HG03175 (cell line): ENCODE measurements around the gene TEX30.

ENCODE experiments used
- ATAC-seq: cut with Tn5 transposase; IDR thresholded peaks from one replicate; pipeline ENCODE4 v1.9.1; 2021; ENCODE audit warnings: mild to moderate bottlenecking, moderate library complexity; ENCODE audit not compliant: unreplicated experiment

TEX30 gene

GRCh38 chr13:102779436-102780159, 6.0 kb upstream of the TEX30 start:
- ATAC-seq = no peak

DNA sequence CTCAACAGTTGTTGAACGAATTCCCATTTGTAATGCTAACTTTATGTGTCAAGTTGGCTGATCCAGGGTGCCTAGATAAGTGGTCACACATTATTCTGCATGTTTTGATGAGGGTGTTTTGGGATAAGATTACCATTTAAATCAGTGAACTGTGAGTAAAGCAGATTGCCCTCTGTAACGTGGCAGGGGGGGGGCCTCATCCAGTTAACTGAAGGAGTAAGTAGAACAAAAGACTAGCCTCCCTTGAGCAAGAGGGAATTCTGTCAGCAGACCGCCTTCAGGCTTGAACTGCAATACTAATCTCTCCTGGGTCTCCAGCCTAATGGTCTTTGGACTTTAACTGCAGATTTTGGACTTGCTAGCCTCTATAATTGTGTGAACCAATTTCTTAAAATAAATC, 4.2 kb upstream of the TEX30 start:
- ATAC-seq = no peak

DNA sequence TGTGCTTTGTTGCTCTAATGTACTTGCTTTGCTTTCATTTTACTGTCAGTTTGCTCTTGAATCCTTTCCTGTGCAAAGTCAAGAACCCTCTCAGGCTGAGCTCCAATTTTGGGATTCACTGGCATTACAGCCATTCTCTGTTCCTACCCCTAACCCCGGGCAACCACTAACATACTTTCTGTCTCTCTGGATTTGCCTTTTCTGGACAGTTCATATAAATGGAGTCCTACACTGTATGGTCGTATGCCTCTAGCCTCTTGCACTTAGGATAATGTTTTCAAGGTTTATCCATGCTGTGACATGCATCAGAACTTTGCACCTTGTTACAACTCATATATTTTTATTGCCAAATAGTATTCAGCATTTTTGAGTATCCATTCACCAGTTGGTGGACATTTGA, 2.7 kb upstream of the TEX30 start:
- ATAC-seq = no peak

- no peak for ATAC-seq
Measured at GRCh38 chr13:102774591-102775520, 1.3 kb upstream of the TEX30 start.

DNA sequence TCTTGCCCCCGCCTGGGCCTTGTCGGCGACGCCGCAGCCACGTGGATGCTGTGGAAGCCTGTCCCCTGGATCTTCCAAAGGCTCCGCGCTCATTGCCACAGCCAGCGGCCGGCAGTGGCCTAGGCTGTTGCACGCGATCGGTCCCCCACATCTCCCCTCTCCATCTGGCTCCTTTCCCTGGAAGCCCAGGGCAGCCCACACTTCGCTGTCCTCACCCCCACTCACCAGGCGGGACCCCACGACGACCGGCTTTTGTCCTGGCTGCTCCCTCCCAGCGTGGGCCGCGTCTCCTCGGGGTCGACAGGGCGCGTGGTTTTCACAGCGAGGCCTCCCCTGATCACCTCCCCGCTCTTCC, 605 bp upstream of the TEX30 start:
- no peak for ATAC-seq

DNA sequence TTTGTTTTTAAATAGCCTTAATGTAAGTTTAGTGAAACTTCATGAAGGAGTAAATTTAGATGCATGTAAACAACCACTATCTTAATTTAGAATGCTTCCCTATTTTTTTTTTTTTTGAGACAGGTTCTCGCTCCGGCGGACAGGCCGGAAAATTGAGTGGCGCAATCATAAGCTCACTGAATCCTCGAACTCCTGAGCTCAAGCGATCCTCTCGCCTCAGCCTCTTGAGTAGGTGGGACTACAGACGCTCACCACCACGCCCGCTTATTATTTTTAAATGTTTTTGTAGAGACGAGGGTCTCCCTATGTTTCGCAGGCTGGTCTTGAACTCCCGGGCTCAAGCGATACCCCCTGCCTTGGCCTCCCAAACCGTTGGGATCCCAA, 1.6 kb downstream of the TEX30 start:
- no peak for ATAC-seq

DNA sequence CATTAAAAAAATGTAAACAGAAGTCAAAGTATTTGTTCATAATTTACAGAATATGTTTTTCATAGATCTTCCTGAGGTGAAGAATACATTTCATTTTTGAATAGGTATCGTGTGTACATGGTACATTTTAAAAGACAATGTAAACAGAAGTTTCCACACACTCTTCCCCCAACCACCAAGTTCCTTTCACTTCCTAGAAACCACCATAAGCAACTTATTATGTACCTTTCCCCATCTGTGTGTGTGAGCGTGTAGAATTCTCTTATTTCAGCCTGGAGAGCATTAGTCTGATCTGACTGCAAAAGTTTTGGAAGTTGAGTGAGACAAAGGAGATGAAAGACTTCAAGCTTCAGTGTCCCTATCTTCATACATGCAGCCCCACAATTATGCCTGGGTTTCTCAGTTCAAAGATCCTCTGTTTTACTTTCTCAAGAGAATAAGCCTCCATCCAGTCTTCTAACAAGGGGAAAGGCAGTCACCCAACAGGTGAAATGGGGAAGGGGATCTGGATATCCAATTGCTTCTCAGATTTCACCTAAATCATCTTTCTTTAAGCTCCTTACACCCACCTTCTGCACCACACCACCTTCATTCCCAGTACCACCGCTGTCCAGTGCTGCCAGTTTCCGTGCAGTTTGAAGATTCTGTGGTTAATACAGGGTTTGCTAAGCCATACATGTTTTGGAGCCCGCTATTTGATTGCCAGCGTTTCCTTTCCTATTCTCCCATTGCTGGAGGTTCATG, 2.1 kb downstream of the TEX30 start:
- ATAC-seq = no peak

DNA sequence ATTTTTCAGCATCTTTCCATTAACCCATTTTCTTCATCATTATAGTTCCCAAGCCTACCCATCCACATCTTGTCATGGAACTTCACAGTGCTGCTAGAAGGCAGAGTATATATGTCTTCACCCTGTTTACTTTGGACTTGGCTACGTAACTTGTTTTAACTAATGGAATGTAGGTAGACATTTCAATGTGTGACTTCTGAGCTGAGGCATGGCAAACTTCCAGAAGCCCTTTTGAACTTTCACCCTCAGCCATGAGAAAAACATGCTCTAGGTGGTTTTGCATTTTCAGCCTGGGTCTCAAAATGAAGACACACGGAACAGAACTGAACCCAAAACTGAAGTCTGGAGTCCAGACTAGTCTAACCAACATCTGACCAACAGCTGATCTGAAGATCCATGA, 3.2 kb downstream of the TEX30 start:
- no peak for ATAC-seq

GRCh38 chr13:102769679-102770078, 3.9 kb downstream of the TEX30 start:
- ATAC-seq = no peak

DNA sequence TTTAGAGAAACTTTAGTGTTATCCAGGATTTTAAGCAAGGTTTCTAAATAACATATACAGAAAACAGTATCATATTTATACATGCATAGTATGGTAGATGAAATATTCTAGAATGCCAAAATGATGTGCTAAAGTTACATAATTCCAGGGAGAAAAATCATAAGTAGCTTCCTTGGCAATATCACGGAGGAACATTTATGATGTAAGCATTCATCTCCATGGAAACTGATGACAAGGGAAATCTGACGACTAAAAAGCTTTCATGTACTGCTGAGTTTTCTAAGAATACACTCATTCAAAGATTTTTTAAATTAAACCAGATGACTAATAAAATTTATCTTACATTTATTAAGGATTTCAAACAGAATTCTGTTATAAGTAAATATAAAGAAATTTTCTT, 4.7 kb downstream of the TEX30 start:
- ATAC-seq = no peak

- no peak for ATAC-seq
Measured at GRCh38 chr13:102763741-102764140, 9.8 kb downstream of the TEX30 start.

DNA sequence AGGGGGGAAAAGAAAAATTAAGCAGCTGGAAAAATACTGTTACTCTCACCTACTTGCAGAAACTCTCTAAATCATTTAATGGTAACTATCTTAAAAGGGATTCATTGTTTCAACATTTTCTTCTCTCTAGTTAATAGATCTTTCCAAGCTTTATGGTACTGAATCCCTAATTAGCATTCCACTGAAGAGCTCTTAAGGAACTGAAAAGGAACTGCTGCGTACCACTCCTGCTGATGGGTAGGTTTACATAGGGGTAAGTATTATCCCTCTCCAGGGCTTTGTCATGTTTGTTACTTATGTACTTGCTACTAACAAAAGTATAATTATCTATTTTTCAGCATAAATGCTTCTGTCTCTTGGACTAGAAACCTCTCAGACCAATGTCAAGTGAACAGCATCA, 12.5 kb downstream of the TEX30 start:
- no peak for ATAC-seq

DNA sequence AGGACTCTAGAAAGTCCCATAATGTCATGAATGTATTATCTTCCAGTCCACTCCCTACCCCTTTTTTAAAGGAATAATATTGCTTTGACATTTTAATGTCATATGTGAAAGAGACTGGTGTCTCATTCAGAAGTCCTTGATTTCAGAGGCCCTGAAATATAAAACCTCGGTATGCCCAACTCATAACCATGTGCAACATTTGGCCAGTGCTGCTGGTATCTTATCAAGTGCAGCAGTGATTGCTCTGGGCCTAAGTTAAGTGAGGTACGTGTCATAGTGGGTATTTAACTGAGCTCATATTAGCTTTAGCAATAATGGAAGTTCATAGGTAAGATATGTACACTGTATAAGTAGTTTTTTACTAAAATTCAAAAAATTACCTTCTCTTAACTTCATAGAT, 14.7 kb downstream of the TEX30 start:
- no peak for ATAC-seq

DNA sequence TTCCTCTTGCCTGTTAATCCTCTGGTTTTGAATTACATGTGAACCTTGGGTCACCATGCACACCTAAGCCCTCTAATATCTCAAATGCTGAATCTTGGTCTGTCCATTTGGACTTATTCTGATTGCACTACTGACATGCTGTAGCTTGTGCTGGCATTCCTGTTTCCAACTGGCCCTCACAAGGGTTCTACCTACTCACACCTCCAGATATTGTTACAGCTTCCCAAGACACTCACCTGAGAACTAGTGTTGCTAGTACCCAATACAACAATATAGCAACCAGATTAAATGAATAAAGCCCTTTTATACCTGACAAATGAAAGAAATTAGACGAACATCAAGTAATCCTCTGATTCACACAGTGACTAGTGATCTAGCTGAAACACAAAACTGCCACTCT, 16.6 kb downstream of the TEX30 start:
- ATAC-seq = no peak

GRCh38 chr13:102751886-102752285, 21.7 kb downstream of the TEX30 start:
- no peak for ATAC-seq

DNA sequence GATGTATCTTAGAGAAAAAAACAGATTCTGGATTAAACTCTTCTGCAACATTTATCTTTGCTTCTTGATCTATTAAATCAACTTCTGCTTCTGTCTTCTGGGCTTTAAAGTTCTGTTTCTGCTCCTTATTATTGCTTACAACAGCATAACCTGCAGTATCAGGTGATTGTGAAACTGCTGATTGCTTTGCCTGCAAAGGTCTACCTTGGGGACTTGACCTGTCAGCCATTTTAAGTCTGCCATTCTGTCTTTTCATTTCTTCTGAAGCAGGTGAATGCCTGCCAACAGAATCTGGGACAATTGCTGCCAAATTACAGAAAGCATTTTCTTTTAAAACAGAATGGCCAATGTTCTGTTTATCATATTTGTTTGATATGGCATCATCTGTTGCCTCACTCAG, 31.1 kb downstream of the TEX30 start:
- no peak for ATAC-seq

- no peak for ATAC-seq
Measured at GRCh38 chr13:102742101-102742500, 31.5 kb downstream of the TEX30 start.

DNA sequence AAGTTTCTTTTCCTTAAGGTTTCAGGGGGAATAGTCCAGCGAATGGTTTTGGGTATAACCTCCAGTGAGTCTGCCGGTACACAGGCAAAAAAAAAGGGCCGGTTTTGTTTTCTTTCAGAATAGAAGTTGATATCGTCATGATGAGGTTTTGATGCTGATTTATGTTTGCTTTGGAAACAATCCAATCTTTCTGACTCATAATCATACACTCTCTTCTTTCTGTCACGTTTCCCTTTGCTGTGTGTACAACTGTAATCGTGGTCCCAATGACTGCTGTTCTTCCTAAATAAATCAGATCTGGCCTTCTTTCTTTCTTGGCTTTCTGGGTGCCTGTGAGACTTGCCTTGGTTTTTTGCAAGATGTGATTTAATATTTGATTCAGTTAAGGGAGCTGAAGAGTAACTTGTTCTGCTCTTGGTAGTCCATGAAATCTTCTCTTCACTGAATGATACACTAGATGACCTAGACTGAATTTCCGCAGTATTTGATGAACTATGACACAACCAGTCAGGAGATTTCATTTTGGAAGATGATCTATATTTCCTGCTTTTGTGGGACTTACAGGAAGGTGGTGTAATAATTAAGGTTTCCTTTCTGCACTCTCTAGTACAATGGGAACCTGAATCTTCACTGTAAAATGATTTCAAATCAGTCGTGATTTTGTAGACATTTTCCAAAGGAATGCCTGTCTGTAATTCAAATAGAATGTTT, 43.9 kb downstream of the TEX30 start:
- no peak for ATAC-seq

DNA sequence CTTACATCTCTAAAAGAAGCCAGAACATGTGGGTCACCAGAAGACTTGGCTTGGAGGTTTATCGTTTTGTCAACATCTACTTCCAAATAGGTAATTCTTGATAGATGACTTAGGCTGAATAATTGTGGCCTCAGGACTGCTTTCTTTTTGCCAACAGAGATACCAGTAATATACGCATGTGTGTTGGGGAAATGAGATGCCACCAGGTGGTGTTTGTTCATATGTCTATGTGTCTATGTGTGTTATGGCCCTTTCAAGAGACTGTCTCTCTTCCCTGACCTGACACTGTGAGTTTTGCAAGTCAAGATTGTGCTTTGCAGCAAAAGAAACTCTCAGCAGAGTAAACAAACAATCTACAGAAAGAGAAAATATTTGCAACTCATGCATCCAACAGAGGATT, 47.2 kb downstream of the TEX30 start:
- ATAC-seq = no peak

- peak; percentile 45 for ATAC-seq
Measured at GRCh38 chr13:102724923-102725322, 48.7 kb downstream of the TEX30 start.

- no peak for ATAC-seq
Measured at GRCh38 chr13:102721800-102722231, 51.8 kb downstream of the TEX30 start.
